A673 (cell line): ENCODE data around the gene FETUB. TPM values are rescaled to one million over a fixed set of nuclear protein-coding genes. Genes with fewer than 3 reads are reported as not detected.
"Not testable (repeated sequence)": the region's sequence is repeated elsewhere in the genome, so short reads cannot be mapped to it uniquely, and the experiment has no call there.

Source experiments
- BruUV-seq: library from RNA; stranded (reverse); fragments of 400-500 nt; replicated peaks from 2 replicates; lab custom pipeline; 2021; lab: Mats Ljungman, UMichigan
- CTCF ChIA-PET: fragments of 300-600 bp; sonication (Branson Sonifier 250); formaldehyde crosslinking; loops from one replicate; lab custom pipeline; 2022; ENCODE audit warnings: antibody characterized with exemption; lab: Charles Lee
- POLR2A ChIA-PET: fragments of 300-600 bp; sonication (Branson Sonifier 250); formaldehyde crosslinking; loops from one replicate; lab custom pipeline; 2022; ENCODE audit warnings: antibody characterized with exemption; ENCODE audit not compliant: low non-redundant PET; lab: Charles Lee
- DNase-seq: peaks from one replicate; pipeline ENCODE4 v3.0.0-alpha.2; 2015; ENCODE audit warnings: low spot score
- H3K27ac ChIP-seq: fragments of 200-600 bp; sonication (generic); 2 replicates; pipeline ENCODE4 v1.5.1; 2016; ENCODE audit warnings: mixed run types, low read depth, mild to moderate bottlenecking, mixed read lengths, antibody characterized with exemption, low read length; ENCODE audit not compliant: poor library complexity, severe bottlenecking
- H3K27me3 ChIP-seq: fragments of 200-600 bp; sonication (generic); replicated peaks from 2 replicates; pipeline ENCODE4 v1.6.1; 2017; ENCODE audit warnings: mixed run types, low read depth, mild to moderate bottlenecking, mixed read lengths, antibody characterized with exemption, low read length; ENCODE audit not compliant: insufficient read depth, poor library complexity
- H3K36me3 ChIP-seq: fragments of 200-600 bp; sonication (generic); 2 replicates; pipeline ENCODE4 v1.6.1; 2016; ENCODE audit warnings: mixed run types, mild to moderate bottlenecking, mixed read lengths, antibody characterized with exemption, low read length; ENCODE audit not compliant: insufficient read depth, poor library complexity, severe bottlenecking
- H3K4me1 ChIP-seq: fragments of 200-600 bp; sonication (generic); 2 replicates; pipeline ENCODE4 v1.6.1; 2017; ENCODE audit warnings: mixed run types, mild to moderate bottlenecking, mixed read lengths, antibody characterized with exemption, low read length; ENCODE audit not compliant: insufficient read depth, poor library complexity, severe bottlenecking
- H3K4me3 ChIP-seq: fragments of 200-600 bp; sonication (generic); 2 replicates; pipeline ENCODE4 v1.5.1; 2016; ENCODE audit warnings: low read depth, mixed run types, mild to moderate bottlenecking, mixed read lengths, low read length; ENCODE audit not compliant: poor library complexity, severe bottlenecking
- H3K9me3 ChIP-seq: fragments of 200-600 bp; sonication (generic); 2 replicates; pipeline ENCODE4 v1.6.1; 2016; ENCODE audit warnings: mixed run types, low read depth, mild to moderate bottlenecking, mixed read lengths, antibody characterized with exemption, low read length; ENCODE audit not compliant: poor library complexity, severe bottlenecking
- EZH2 ChIP-seq: fragments of 200-600 bp; sonication (generic); IDR thresholded peaks from 2 replicates; pipeline ENCODE4 v1.6.1; 2017; ENCODE audit warnings: borderline replicate concordance, low read depth, mild to moderate bottlenecking, mixed read lengths, antibody characterized with exemption, low read length; ENCODE audit not compliant: poor library complexity, severe bottlenecking
- intact Hi-C: fragments of 100-400 bp; cut with micrococcal nuclease; formaldehyde crosslinking; loops from one replicate; pipeline ENCODE4 v1.10.0; 2022; ENCODE audit not compliant: unreplicated experiment
- total RNA-seq: library from RNA; stranded (reverse); gene quantifications from 2 replicates; pipeline ENCODE4 v1.2.3, GENCODE V29; 2021
- TF ChIP-seq, protein P1 (sequence below): fragments of 300-800, 200-600 bp; sonication (generic); conservative IDR thresholded peaks from 2 replicates; pipeline ENCODE4 v1.5.1; 2017; ENCODE audit warnings: low read depth, mild to moderate bottlenecking, antibody characterized with exemption, low read length, moderate library complexity, mixed read lengths

The FETUB gene
- total RNA-seq, 1 experiment from 2014 or later = not detected

DNA sequence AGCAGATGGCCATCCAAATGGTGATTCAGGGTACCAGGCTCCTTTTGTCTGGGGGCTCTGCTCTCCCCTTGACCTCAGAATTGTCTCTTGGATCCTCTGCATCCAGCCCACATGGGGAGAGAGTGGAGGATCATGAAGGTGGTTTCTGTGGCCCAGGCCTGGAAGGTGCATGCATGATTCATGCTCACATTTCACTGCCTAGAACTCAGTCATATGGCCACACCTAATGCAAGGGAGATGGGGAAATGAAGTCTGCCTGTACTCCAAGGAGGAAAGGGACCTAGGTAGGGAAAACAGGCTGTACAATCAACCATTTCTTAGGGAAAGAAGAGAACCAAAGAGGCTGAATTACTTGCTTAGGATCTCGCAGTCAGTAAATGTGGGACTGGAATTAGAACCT is 40.7 kb downstream of the FETUB start:
- POLR2A ChIA-PET = no interaction called here
- BruUV-seq = no TSS peak

GRCh38 chr3:186682812-186683211 is 42.6 kb downstream of the FETUB start:
- H3K9me3 ChIP-seq = no peaks in the 10 kb centered on the region
- no peaks in the 10 kb centered on the region for H3K4me1 ChIP-seq
- no peak overlapping the region for H3K27ac ChIP-seq
- peaks cover 13% of the 10 kb centered on the region for H3K27me3 ChIP-seq
- intact Hi-C loops = no loop called here
- no peak for TF ChIP-seq EZH2
- TF ChIP-seq, protein P1, sequence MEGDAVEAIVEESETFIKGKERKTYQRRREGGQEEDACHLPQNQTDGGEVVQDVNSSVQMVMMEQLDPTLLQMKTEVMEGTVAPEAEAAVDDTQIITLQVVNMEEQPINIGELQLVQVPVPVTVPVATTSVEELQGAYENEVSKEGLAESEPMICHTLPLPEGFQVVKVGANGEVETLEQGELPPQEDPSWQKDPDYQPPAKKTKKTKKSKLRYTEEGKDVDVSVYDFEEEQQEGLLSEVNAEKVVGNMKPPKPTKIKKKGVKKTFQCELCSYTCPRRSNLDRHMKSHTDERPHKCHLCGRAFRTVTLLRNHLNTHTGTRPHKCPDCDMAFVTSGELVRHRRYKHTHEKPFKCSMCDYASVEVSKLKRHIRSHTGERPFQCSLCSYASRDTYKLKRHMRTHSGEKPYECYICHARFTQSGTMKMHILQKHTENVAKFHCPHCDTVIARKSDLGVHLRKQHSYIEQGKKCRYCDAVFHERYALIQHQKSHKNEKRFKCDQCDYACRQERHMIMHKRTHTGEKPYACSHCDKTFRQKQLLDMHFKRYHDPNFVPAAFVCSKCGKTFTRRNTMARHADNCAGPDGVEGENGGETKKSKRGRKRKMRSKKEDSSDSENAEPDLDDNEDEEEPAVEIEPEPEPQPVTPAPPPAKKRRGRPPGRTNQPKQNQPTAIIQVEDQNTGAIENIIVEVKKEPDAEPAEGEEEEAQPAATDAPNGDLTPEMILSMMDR = no peak
- H3K4me3 ChIP-seq = no peak overlapping the region
- POLR2A ChIA-PET = no interaction called here
- no peaks in the 10 kb centered on the region for H3K36me3 ChIP-seq
- no peak for DNase-seq
- CTCF ChIA-PET = no interaction called here
- no TSS peak for BruUV-seq

More for the DNA sequence above, 40.7 kb downstream of the FETUB start:
- DNase-seq = no peak
- H3K36me3 ChIP-seq = no peaks in the 10 kb centered on the region
- H3K27me3 ChIP-seq = peaks cover 23% of the 10 kb centered on the region
- H3K4me1 ChIP-seq = no peaks in the 10 kb centered on the region
- H3K27ac ChIP-seq = no peak overlapping the region
- H3K9me3 ChIP-seq = no peaks in the 10 kb centered on the region
- H3K4me3 ChIP-seq = no peak overlapping the region
- TF ChIP-seq, protein P1 = no peak
- no peak for TF ChIP-seq EZH2
- CTCF ChIA-PET = no interaction called here
- intact Hi-C loops = no loop called here

GRCh38 chr3:186683979-186684378 is 43.8 kb downstream of the FETUB start:
- ChIA-PET CTCF (no interaction called here), POLR2A (no interaction called here)
- TF ChIP-seq EZH2 = no peak
- TF ChIP-seq, protein P1 = no peak
- H3K27ac ChIP-seq = no peak overlapping the region
- H3K4me1 ChIP-seq = no peaks in the 10 kb centered on the region
- H3K9me3 ChIP-seq = no peaks in the 10 kb centered on the region
- H3K36me3 ChIP-seq = no peaks in the 10 kb centered on the region
- peaks cover 11% of the 10 kb centered on the region for H3K27me3 ChIP-seq
- no TSS peak for BruUV-seq
- intact Hi-C loops = no loop called here
- H3K4me3 ChIP-seq = no peak overlapping the region
- no peak for DNase-seq

DNA sequence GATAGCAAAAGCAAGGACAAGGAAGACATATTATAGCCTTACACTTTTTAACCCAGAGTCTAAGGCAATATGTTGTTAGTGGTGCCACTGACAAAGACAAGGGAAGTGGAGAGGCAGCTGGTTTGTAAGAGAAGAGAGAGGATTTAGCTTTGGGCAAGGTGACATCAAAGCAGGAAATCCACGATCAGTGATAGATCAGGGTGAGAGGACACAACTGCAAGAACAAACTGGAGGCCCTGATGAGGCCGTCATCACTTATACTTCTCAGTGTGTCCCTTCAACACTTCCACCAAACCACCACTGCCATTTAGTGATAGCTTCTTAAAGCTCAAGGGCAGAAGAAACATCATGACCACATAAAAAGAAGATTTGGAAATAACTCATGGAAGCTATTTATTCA is 46.3 kb downstream of the FETUB start:
- POLR2A ChIA-PET = interaction anchor here (0.7 kb wide), 1 partner anchor 10 kb away, joined by 7 read pairs; no protein-coding TSS in a partner anchor
- CTCF ChIA-PET, H3K27ac ChIP-seq, H3K27me3 ChIP-seq, H3K4me1 ChIP-seq, H3K4me3 ChIP-seq, BruUV-seq, H3K36me3 ChIP-seq, DNase-seq, intact Hi-C loops, H3K9me3 ChIP-seq: not testable (repeated sequence)
